Measurements from ENCODE around the gene ZNF512B.

- TF ChIP-seq CTCF (conservative IDR thresholded peaks at IDR 0.05; ENCODE audit: low read length): no peak
- no peak for TF ChIP-seq EZH2phosphoT487 (IDR thresholded peaks at IDR 0.05; ENCODE audit: borderline replicate concordance)
These were observed 31.9 kb upstream of the ZNF512B start for GRCh38 chr20:64001607-64002011.

Data from Loucy (cell line).